BLaER1 (cell line): ENCODE data around the gene GSK3A.
"Not testable (repeated sequence)": the region's sequence is repeated elsewhere in the genome, so short reads cannot be mapped to it uniquely, and the experiment has no call there.

Experiments
- H3K27ac ChIP-seq: shearing (Covaris generic); formaldehyde crosslinking; 2 replicates; pipeline ENCODE4 v1.8.1; 2022
- H3K27me3 ChIP-seq: shearing (Covaris generic); formaldehyde crosslinking; 2 replicates; pipeline ENCODE4 v1.8.1; 2022
- H3K36me3 ChIP-seq: shearing (Covaris generic); formaldehyde crosslinking; 2 replicates; pipeline ENCODE4 v1.8.1; 2022
- H3K4me1 ChIP-seq: shearing (Covaris generic); formaldehyde crosslinking; 2 replicates; pipeline ENCODE4 v1.8.1; 2022
- H3K4me2 ChIP-seq: shearing (Covaris generic); formaldehyde crosslinking; 2 replicates; pipeline ENCODE4 v1.8.1; 2022
- H3K4me3 ChIP-seq: shearing (Covaris generic); formaldehyde crosslinking; 2 replicates; pipeline ENCODE4 v1.8.1; 2022
- H3K9ac ChIP-seq: shearing (Covaris generic); formaldehyde crosslinking; 2 replicates; pipeline ENCODE4 v1.8.1; 2022
- H3K9me3 ChIP-seq: shearing (Covaris generic); formaldehyde crosslinking; 2 replicates; pipeline ENCODE4 v1.8.1; 2022
- H4K20me1 ChIP-seq: shearing (Covaris generic); formaldehyde crosslinking; 2 replicates; pipeline ENCODE4 v1.8.1; 2022
- Cebpa-rat ChIP-seq: shearing (Covaris generic); IDR thresholded peaks from 2 replicates; pipeline ENCODE4 v1.8.1; 2022

The GSK3A gene

DNA sequence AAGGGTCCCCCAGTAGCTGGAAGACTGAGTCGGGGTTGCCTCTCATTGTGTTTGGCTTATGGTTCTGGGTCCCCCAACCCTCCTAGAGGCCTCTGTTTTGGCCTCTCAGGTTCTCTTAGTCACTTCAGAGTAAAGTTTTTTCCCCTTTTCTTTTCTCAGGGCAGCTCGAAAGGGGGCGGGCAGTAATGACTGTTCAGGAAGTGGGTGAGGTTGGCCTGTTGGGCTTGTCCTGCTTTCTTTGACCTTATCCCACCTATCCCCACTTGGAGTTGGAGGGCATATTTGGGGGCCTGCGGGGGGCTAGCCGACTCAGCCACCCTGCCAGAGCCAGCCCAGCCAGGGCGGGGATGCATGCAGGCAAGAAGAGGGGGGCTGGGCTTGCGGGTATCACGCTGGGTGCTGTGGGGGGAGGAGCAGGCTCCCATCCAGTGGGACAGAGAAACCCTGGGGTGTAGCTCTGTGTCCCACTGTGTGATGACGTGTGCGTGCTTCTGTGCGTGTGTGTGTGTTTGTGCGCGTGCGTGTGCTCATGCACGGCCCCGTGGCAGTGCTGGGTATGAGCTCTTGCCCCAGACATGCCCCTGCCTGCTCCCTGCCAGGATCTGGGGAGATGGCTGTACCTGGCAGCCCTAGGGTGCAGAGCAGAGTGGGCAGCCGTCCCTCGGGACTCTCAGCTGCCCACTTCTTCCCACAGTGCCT lies 28.1 kb upstream of the GSK3A start:
- Histone ChIP-seq H3K4me3 (peak overlapping the region; percentile 72), H3K27ac (peak overlapping the region; percentile 90), H3K9me3 (no peaks in the 10 kb centered on the region), H3K36me3 (peaks cover 42% of the 10 kb centered on the region), H3K27me3 (no peaks in the 10 kb centered on the region), H3K4me2 (peak overlapping the region; percentile 99), H4K20me1 (peaks cover 7% of the 10 kb centered on the region; the same call in 1 of the 2 replicates), H3K9ac (peak overlapping the region; percentile 89), H3K4me1 (peaks cover 56% of the 10 kb centered on the region)
- TF ChIP-seq Cebpa-rat = no peak

GRCh38 chr19:42269478-42270345 lies 27.3 kb upstream of the GSK3A start:
- Histone ChIP-seq H3K27ac (peak overlapping the region; percentile 90), H3K9ac (peak overlapping the region; percentile 89), H3K27me3 (no peaks in the 10 kb centered on the region), H3K36me3 (peaks cover 34% of the 10 kb centered on the region), H3K9me3 (no peaks in the 10 kb centered on the region), H3K4me1 (peaks cover 49% of the 10 kb centered on the region), H4K20me1 (no peaks in the 10 kb centered on the region), H3K4me2 (peak overlapping the region; percentile 99), H3K4me3 (peak overlapping the region; percentile 72)
- no peak for TF ChIP-seq Cebpa-rat

GRCh38 chr19:42268704-42269477 lies 26.5 kb upstream of the GSK3A start, which contains the start of gene CIC:
TSS of gene CIC (plus strand) at chr19:42269252. CDS start at chr19:42271784, 2,532 bp downstream.
- peak within 1 kb of the TSS; percentile 98 for H3K9ac ChIP-seq
- TF ChIP-seq Cebpa-rat = no peak
- H3K27ac ChIP-seq = peak within 1 kb of the TSS; percentile 99
- peaks cover 45% of the 10 kb centered on the region for H3K4me1 ChIP-seq
- no peaks in the 10 kb centered on the region for H4K20me1 ChIP-seq
- peak within 1 kb of the TSS; percentile 99 for H3K4me2 ChIP-seq
- H3K4me3 ChIP-seq = peak within 1 kb of the TSS; percentile 72
- H3K9me3 ChIP-seq = no peaks in the 10 kb centered on the region
- H3K36me3 ChIP-seq = peaks cover 26% of the 10 kb centered on the region
- H3K27me3 ChIP-seq = no peaks in the 10 kb centered on the region

GRCh38 chr19:42268142-42268703 lies 25.8 kb upstream of the GSK3A start:
- no peaks in the 10 kb centered on the region for H4K20me1 ChIP-seq
- peak overlapping the region; percentile 99 for H3K27ac ChIP-seq
- TF ChIP-seq Cebpa-rat = no peak
- peaks cover 19% of the 10 kb centered on the region for H3K36me3 ChIP-seq
- peaks cover 47% of the 10 kb centered on the region for H3K4me1 ChIP-seq
- no peaks in the 10 kb centered on the region for H3K27me3 ChIP-seq
- H3K9ac ChIP-seq = peak overlapping the region; percentile 98
- peak overlapping the region; percentile 96 for H3K4me2 ChIP-seq
- no peaks in the 10 kb centered on the region for H3K9me3 ChIP-seq
- peak overlapping the region; percentile 71 for H3K4me3 ChIP-seq

DNA sequence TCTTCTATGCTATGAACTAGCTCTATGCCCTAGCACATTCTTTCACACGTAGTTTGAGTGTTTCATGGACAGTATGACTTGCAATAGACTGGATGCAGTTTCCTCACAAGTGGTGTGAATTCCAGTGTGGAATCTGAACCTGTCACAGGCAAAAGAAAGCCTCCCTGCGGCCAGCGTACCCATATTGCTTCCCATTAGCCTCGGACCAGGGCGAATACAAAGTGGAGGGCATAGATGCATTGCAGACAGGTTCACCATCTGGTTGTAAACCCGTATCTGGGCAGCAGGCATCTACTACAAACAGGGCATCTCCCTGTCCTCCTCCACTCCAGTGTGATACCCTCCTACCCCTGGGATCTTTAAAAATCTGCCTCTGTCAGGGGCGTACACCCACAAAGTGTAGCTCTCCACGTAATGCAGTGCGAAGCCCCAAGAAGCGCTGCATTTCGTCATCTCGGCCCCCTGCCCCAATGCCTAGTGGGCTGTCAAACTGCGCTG lies 25.3 kb upstream of the GSK3A start:
- no peaks in the 10 kb centered on the region for H4K20me1 ChIP-seq
- H3K27ac ChIP-seq = peak overlapping the region; percentile 99
- peaks cover 14% of the 10 kb centered on the region for H3K36me3 ChIP-seq
- H3K27me3 ChIP-seq = no peaks in the 10 kb centered on the region
- peak overlapping the region; percentile 71 for H3K4me3 ChIP-seq
- H3K9me3 ChIP-seq = no peaks in the 10 kb centered on the region
- H3K4me2 ChIP-seq = peak overlapping the region; percentile 96
- H3K9ac ChIP-seq = peak overlapping the region; percentile 98
- peaks cover 47% of the 10 kb centered on the region for H3K4me1 ChIP-seq
- no peak for TF ChIP-seq Cebpa-rat

DNA sequence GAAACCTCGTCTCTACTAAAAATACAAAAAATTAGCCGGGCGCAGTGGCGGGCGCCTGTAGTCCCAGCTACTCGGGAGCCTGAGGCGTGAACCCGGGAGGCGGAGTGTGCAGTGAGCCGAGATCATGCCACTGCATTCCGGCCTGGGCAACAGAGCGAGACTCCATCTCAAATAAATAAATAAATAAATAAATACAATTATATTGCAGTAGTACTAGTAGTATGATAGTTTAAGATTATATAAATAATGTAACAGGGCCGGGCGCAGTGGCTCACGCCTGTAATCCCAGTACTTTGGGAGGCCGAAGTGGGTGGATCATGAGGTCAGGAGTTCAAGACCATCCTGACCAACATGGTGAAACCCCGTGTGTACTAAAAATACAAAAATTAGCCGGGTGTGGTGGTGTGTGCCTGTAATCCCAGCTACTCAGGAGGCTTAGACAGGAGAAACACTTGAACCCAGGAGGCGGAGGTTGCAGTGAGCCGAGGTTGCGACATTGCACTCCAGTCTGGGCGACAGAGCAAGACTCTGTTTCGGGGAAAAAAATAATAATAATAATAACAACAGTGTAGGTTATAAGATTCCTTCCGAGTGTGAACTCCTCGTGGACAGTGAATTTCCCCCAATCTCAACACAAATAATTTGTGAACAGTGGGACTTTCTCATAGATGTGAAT lies 24.7 kb upstream of the GSK3A start:
- not testable (repeated sequence) for H3K36me3 ChIP-seq, H3K27me3 ChIP-seq, H3K4me3 ChIP-seq, H4K20me1 ChIP-seq, H3K9me3 ChIP-seq, H3K27ac ChIP-seq
- Histone ChIP-seq H3K9ac (peak overlapping the region; percentile 98), H3K4me2 (peak overlapping the region; percentile 96), H3K4me1 (peaks cover 47% of the 10 kb centered on the region)

DNA sequence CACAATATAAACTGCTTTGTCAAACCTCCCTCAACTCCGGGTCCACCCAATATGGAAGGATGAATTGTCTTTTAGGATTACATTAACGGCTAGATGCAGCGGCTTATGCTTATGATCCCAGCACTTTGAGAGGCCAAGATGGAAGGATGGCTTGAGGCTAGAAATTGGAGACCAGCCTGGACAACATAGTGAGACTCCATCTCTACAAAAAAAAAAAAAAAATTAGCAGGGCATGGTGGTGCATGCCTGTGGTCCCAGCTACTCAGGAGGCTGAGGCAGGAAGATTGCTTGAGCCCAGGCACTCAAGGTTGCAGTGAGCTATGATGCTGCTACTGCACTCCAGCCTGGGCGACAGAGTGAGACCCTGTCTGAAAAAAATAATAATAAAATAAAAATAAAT lies 23.7 kb upstream of the GSK3A start:
- H3K27ac ChIP-seq, H3K9ac ChIP-seq, H3K4me3 ChIP-seq, H4K20me1 ChIP-seq, H3K9me3 ChIP-seq, H3K27me3 ChIP-seq, H3K36me3 ChIP-seq, H3K4me2 ChIP-seq: not testable (repeated sequence)
- H3K4me1 ChIP-seq = peaks cover 37% of the 10 kb centered on the region

DNA sequence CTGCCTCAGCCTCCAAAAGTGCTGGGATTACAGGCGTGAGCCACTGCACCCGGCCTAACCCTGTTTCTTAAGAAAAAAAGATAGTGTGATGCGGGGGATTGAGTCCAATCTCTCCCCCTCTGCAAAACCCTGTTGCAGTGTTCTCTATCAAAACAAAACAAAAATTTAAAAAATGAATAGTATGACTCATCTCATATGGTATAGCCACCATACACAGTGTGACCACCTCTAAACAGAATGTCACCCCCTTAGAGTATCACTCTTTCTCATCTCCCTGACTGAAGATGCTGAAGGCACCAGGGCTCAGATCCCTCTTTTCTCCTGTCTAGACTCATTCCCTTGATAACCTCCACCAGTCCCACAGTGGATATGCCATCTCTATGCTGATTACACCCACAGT lies 19.4 kb upstream of the GSK3A start:
- Histone ChIP-seq H3K4me2 (no peak overlapping the region), H3K27me3 (no peaks in the 10 kb centered on the region), H3K36me3 (no peaks in the 10 kb centered on the region), H3K9me3 (no peaks in the 10 kb centered on the region), H3K4me3 (no peak overlapping the region), H4K20me1 (no peaks in the 10 kb centered on the region), H3K4me1 (peaks cover 17% of the 10 kb centered on the region), H3K9ac (no peak overlapping the region), H3K27ac (no peak overlapping the region)
- no peak for TF ChIP-seq Cebpa-rat

GRCh38 chr19:42257842-42258241 lies 15.4 kb upstream of the GSK3A start:
- H3K9me3 ChIP-seq, H3K9ac ChIP-seq, H4K20me1 ChIP-seq, H3K36me3 ChIP-seq, H3K27me3 ChIP-seq, H3K27ac ChIP-seq, H3K4me2 ChIP-seq, H3K4me3 ChIP-seq: not testable (repeated sequence)
- H3K4me1 ChIP-seq = peaks cover 23% of the 10 kb centered on the region
